ENCODE data around the gene VAT1L. TPM values are rescaled to one million over a fixed set of nuclear protein-coding genes. Genes with fewer than 3 reads are reported as not detected.

Gene VAT1L
- total and polyA plus RNA-seq, 3 donors from 2014 or later = 4.2 to 5.2 (median 4.6) TPM

GRCh38 chr16:77789085-77790008 is 983 bp downstream of the VAT1L start:
- 3 to 4% methylated on average over 22 to 34 of the region's 34 CpGs for WGBS, 2 donors
- no peak for DNase-seq
- Histone ChIP-seq H3K9me3 (no peaks in the 10 kb centered on the region), H3K36me3 (ENCODE audit: low read depth, missing control alignments) (no peaks in the 10 kb centered on the region), H3K4me3 (peak overlapping the region; percentile 45 to 60), H3K27me3 (no peaks in the 10 kb centered on the region), H3K4me1 (peaks cover 9% of the 10 kb centered on the region), H3K27ac (no peak overlapping the region)
- intact Hi-C loops (cut with DNase I; ENCODE audit: low total_unique reads) = no loop called here
- TF ChIP-seq POLR2A (IDR thresholded peaks at IDR 0.05) = no peak
- TF ChIP-seq CTCF (IDR thresholded peaks at IDR 0.05) = no peak

GRCh38 chr16:77790009-77790372 is 1.6 kb downstream of the VAT1L start:
- Histone ChIP-seq H3K4me1 (peaks cover 9% of the 10 kb centered on the region), H3K4me3 (no peak overlapping the region), H3K9me3 (no peaks in the 10 kb centered on the region), H3K27me3 (no peaks in the 10 kb centered on the region), H3K27ac (no peak overlapping the region), H3K36me3 (ENCODE audit: low read depth, missing control alignments) (no peaks in the 10 kb centered on the region)
- intact Hi-C loops (cut with DNase I; ENCODE audit: low total_unique reads) = no loop called here
- WGBS, 2 donors = 18% methylated on average over 9 to 11 of the region's 11 CpGs
- TF ChIP-seq POLR2A (IDR thresholded peaks at IDR 0.05) (no peak), CTCF (IDR thresholded peaks at IDR 0.05) (no peak)
- DNase-seq = no peak

GRCh38 chr16:77790912-77791311 is 2.5 kb downstream of the VAT1L start:
- Histone ChIP-seq H3K4me3 (no peak overlapping the region), H3K27me3 (no peaks in the 10 kb centered on the region), H3K9me3 (no peaks in the 10 kb centered on the region), H3K27ac (no peak overlapping the region), H3K36me3 (ENCODE audit: low read depth, missing control alignments) (no peaks in the 10 kb centered on the region), H3K4me1 (peaks cover 9% of the 10 kb centered on the region)
- no peak for DNase-seq
- WGBS, 2 donors = 66 to 71% methylated on average over 3 of the region's 3 CpGs
- TF ChIP-seq POLR2A (IDR thresholded peaks at IDR 0.05) (no peak), CTCF (IDR thresholded peaks at IDR 0.05) (no peak)
- intact Hi-C loops (cut with DNase I; ENCODE audit: low total_unique reads) = no loop called here

- 73% methylated on average over 2 of the region's 2 CpGs for WGBS, 2 donors
- no peak overlapping the region for H3K4me3 ChIP-seq
- no peaks in the 10 kb centered on the region for H3K36me3 ChIP-seq (ENCODE audit: low read depth, missing control alignments)
- no peaks in the 10 kb centered on the region for H3K9me3 ChIP-seq
- no peak overlapping the region for H3K27ac ChIP-seq
- intact Hi-C loops (cut with DNase I; ENCODE audit: low total_unique reads) = no loop called here
- no peaks in the 10 kb centered on the region for H3K27me3 ChIP-seq
- TF ChIP-seq CTCF (IDR thresholded peaks at IDR 0.05) (no peak), POLR2A (IDR thresholded peaks at IDR 0.05) (no peak)
- peaks cover 6% of the 10 kb centered on the region for H3K4me1 ChIP-seq
- DNase-seq = no peak
These were observed 5.1 kb downstream of the VAT1L start for GRCh38 chr16:77793417-77793816.

- DNase-seq = no peak
- Histone ChIP-seq H3K9me3 (no peaks in the 10 kb centered on the region), H3K36me3 (ENCODE audit: low read depth, missing control alignments) (no peaks in the 10 kb centered on the region), H3K4me1 (no peaks in the 10 kb centered on the region), H3K4me3 (no peak overlapping the region), H3K27me3 (no peaks in the 10 kb centered on the region), H3K27ac (no peak overlapping the region)
- intact Hi-C loops (cut with DNase I; ENCODE audit: low total_unique reads) = no loop called here
- 91 to 93% methylated on average over 3 of the region's 3 CpGs for WGBS, 2 donors
- TF ChIP-seq POLR2A (IDR thresholded peaks at IDR 0.05) (no peak), CTCF (IDR thresholded peaks at IDR 0.05) (no peak)
These were observed 6.2 kb downstream of the VAT1L start for GRCh38 chr16:77794586-77794985.

Measured in testis (tissue), 3 donors.